HG03064 (cell line): ENCODE measurements around the gene KATNBL1.
A peak's percentile ranks its signal among the peaks of the same experiment; 100 is the strongest.

Source experiments
- ATAC-seq: cut with Tn5 transposase; IDR thresholded peaks from one replicate; pipeline ENCODE4 v1.9.1; 2021; ENCODE audit warnings: low read depth; ENCODE audit not compliant: unreplicated experiment

The KATNBL1 gene, protein sequence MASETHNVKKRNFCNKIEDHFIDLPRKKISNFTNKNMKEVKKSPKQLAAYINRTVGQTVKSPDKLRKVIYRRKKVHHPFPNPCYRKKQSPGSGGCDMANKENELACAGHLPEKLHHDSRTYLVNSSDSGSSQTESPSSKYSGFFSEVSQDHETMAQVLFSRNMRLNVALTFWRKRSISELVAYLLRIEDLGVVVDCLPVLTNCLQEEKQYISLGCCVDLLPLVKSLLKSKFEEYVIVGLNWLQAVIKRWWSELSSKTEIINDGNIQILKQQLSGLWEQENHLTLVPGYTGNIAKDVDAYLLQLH

DNA sequence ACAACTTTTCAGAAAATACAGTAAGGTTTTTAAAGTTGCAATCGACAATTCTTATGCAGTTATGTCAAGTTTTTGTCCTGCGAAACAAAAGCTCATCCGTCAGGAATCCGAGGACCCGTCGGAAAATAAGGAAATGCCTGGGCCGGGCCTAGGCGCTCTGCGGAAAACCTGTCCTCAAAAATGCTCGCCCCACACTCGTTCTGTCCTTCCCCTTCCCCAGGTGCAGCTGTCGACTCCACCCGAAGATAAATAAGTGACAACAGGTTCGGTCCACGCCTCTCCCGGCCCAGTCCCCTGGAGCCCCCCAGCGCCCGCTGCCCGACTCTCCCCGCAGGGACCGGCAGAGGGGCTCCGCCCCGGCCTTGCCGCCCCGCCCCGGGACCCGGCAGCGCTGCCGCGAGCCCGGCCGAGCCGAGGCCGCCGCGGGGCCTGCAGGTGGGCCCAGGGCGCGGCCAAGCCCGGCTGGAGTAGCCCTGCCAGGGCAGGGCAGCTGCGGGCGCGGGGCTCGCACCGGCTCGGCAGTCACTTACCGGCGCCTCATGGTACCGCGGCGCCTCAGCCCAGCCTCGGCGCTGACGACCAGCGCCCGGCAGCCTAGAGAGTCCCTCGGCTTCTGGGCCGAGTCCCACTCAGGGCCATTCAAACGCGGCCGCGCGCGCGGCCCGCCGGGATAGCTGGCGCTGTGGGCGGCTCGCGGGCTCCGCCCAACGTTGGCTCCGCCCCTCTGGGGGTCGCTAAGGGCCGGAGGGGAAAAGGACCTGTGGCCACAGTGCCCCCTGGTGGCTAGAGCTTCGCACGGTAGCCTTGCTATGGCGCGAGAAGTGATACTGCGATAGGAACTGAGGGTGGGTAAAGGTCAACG is at the start of gene KATNBL1:
KATNBL1 (minus strand) TSS at position 676 of the 862 bp plus-strand sequence. CDS start 46,420 bp downstream, outside the sequence.
- peak; percentile 97 for ATAC-seq

DNA sequence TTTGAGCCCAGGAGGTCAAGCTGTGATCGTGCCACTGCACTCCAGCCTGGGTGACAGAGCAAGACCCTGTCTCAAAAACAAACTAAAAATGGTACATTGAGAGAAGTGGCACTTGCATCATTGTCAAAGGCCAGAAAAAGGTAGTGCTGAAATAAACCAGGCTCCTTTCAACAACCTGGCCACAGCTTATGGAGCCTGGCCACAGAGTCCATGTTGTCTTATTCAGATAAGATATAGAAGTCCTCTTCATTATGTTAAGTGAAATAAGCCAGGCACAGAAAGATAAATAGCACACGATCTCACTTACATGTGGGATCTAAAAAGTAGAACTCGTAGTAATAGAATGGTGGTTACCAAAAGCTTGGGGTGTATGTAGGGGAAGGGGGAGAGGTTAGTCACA is 49.7 kb upstream of the KATNBL1 start:
- no peak for ATAC-seq

DNA sequence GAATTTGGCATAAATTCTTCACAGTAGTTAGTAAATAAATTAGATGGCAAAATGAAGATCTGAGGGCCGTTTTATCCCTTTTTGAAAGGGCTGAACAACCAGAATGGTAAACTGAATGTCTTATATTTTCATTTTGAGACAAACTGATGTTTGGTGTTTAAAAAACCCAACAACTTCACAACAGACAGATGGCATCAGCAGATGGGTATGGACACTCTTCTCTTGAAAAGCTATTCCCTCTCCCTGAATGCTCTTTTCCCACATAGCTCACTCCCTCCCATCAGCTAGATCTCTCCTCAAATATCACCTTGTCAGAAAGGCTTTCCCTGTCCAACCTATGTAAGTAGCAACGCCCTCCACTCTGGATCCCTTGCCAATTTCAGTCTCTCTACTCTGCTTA is 48.3 kb upstream of the KATNBL1 start:
- ATAC-seq: no peak

DNA sequence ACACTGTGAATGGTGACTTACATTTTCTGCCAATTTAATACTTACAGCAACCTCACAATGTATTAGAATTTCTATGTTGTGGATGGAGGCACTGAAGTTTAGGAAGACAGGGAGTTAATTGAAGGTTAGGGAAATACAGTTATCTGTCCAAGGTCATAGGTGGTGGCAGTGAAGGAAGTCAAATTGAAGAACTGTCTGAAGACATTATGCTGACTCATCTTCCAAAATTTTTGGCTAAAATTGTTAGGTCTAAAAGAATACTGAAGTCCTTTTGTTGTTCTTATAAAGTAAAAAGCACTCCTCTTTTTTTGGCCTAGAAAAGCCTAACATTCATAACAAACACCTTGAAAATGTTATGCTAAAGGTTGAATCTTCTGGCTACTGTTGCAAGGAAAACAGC is 42.6 kb upstream of the KATNBL1 start:
- ATAC-seq: no peak

DNA sequence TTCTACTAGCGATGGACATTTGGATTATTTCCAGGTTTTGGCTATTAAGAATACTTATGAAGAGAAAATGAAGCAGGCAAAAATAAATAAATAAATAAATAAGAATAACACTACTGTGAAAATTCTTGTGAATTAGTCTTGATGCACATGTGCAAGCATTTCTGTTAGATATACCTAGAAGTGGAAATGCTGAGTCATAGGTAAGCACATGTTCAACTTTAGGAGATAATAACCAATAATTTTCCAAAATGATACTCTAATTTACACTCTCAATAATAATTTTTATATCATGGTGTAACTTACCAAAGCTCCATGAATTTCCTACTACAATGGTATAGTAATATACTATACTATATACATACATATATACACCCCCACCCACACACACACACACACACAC is 38.3 kb upstream of the KATNBL1 start:
- ATAC-seq: no peak

DNA sequence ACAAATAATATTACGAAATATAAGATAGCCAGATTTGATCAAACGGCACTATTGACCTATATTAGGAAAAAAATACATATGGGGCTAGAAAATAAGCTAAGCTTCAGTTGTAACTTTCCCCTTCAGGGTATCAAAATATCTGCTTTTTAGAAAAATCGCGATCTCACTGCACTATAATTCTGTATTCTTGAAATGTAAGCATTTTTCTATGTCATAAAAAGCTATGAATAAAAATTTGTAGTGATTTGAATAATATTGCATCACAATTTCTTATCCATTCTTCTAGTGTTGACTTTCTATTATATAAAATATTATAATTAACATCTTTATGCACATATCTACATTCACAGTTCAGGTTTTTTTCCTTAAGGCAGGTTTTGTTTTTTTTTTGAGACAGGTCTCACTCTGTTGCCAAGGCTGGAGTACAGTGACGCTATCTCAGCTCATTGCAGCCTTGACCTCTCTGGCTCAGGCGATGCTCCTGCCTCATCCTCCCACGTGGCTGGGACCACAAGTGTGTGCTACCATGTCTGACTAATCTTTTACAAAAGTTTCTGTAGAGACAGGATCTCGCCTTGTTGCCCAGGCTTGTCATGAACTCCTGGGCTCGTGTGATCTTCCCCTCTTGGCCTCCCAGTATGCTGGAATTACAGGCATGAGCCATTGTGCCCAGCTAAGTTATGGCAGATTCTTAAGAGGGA is 36.5 kb upstream of the KATNBL1 start:
- no peak for ATAC-seq

DNA sequence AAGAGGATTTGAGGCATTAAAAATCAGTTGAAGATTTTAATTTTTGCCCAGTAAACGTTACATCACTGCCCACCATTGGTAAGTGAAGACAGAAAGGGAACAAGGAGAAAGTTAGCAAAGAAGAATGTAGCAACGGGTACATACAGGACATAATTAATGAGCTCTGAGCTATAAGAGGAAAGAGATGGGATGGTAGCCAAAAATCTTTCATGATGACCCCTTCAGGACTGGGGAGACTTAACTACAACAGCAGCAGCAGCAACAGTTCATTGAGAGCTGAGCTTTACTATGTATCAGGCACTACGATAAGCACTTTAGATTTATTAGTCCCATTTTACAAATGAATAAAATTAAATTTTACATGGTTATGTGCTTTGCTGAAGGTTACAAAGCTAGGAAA is 33.3 kb upstream of the KATNBL1 start:
- ATAC-seq: no peak

DNA sequence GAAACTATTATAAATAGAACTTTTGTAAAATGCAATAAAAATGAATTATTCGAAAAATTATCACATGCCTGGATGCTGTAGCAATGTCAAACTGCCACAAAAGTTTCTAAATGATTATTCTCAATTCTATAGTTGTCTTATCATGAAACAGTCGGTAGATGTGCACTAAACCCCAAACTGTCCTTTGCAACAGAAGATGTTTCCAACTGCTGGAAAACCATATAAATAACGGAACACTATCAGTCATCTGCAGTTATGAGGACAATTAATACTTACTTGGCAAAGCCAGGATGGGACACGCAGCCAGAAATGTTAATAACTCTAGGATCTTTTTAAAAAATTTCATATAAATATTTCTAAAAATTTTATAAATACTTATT is 32.4 kb upstream of the KATNBL1 start:
- no peak for ATAC-seq

DNA sequence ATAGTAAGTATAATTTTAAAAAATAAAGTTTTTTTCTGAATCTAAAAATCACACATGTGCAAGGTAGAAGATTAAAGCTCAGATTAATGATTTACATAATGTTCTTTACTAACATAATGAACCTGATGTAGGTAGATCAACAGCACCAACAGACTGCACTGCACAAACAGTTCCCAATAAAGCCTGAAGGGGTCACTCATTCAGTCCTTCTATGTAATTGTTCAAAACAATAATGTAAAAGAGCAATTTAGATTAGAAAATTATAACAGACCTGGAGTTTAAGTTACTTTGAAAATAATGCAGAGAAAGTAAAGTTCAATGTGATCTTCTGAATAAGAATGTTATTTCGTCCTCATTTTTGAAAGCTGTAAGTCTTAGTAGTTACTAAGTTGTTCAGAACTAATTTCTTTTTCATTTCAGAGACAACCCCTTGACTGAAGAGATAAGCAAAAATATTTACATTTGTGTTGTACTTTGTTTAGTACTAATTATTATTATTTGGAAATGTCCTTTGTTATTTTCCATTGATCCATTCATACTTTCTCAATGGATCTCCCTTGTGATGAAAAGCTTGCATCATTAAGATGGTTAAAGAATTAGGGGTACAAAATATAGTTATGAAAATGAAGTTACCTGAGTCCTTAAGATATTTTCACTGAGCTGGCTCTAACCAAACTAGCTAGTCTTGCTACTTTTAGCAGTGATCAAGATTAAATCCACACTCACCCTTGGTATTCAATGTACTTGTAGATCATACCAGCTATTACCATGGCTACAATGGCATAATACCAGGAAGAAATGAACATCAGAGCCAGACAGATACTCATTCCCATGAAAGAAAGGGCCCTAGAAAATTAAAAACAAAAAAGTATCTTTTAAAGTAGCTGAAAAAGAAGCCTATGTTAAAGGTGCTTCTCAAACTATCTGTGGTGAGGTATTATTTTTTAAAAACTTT is 31.8 kb upstream of the KATNBL1 start:
- no peak for ATAC-seq

DNA sequence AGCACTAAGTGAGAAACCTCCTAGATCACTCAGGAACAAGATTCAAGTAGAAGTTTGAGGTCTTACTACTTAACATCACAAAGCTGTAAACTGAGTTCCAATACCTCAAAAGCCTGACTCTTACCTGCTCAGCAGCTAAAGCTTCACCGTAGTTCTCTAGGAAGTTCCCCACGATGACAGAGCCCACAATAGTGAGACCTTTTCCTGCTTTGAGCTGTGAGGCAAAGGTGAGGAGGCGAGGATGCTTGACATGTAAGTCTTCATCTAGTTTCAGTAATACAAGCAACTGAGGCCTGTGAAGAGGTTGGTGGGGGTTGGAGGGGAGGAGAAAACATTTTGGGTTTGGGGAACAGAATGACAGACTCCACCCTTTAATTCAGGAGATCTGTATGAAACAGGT is 30.6 kb upstream of the KATNBL1 start:
- ATAC-seq: no peak

DNA sequence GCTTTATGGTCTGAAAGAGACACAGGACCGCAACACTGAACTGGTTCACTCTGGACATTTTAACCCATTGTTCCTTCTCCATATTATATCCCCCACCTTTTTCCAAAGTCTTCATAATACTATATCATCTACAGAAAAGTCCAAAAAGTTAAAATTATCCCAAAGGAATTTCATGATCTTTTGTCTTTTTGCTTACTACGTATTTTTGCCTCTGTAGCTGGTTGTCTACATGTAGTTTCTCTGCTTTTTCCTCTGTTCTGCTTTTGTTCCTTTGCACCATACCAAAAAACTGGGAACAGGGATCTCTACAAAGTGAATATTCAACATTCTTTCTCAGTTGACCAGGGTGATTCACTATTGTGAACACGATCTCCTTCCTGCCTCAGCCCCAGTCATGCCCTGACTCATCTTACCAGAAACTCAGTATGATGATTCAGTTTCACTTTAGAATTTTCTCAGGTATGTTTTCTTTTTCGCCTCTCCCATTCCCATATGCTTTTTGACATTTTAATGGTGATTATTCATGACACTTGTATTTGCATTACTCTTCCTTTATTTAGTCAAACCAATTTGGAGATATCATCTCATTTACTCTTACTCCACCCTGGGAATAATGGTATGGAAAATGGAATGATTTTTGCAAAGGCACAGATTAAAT is 29.4 kb upstream of the KATNBL1 start:
- ATAC-seq: no peak

DNA sequence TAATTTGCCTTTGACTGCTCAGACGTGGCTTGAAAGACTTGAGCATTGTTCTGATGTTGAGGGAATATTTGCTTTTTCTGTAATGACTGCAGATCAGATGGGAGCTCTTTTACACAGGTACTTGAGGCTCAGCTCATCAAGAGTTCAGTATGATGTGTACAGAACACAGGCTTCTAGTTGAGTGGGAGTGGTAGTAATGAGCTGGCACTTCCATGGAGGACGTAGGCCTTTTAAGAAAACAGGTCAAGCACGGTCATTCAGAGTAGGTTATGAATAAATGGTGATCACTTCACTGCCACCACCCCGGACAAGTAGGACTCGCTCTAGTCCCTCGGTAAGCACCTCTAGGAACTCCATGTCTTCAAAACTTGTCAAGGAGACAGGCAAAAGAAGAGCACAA is 23.7 kb upstream of the KATNBL1 start:
- no peak for ATAC-seq

DNA sequence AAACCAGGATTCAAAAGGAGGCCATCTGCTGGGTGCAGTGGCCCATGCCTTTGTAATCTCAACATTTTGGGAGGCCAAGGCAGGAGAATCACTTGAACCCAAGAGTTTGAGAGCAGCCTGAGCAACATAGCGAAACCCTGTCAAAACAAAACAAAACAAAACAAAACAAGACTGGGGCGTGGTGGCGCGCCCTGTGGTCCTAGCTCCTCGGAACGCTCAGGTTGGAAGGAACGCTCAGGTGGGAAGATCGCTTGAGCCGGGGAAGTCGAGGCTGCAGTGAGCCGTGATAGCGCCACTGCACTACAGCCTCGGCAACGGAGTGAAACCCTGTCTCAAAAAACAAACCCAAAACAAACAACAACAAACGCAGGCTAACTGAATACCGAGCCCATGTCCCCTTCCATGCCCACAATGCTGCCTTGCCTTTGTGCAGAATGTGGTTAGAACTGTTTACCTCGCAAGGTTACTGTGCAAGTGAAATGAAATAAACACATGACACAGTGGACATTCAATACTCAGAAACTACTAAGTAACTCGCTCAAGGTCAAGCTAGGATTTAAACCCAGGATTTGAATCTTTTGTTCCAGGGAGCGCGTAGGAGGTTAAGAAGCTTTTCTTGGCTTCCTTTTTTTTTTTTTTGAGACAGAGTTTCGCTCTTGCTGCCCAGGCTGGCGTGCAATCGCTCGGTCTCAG is 14.2 kb upstream of the KATNBL1 start:
- ATAC-seq: no peak

DNA sequence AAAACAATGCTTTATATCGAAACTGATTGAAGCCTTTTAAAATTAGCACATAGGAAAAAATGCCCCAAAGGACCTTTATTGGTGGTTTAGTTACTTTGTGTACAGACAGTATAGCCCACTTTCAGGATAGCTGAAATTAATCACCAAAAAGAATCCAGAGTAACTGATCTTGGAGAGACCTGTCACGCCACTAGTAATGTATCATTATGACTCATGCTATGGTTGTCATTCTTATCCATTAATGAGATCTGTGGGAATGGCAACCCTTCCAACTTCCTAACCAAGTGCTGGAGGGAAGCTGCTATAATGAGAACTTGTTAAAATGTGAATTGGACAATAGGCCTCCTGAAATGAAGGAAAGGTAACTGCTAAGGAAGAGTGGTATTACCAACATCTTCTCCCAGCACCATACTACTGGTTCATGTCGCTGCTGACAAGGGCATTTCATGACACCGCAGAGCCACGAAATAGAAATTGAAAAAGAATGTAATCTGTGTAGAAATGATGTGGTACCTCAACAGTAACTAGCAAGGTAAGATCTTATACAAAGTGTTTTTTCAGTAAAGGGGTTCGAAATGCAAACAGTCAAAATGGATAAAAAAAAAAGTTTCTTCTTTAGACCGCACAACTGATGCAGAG is 7.8 kb upstream of the KATNBL1 start:
- no peak for ATAC-seq

DNA sequence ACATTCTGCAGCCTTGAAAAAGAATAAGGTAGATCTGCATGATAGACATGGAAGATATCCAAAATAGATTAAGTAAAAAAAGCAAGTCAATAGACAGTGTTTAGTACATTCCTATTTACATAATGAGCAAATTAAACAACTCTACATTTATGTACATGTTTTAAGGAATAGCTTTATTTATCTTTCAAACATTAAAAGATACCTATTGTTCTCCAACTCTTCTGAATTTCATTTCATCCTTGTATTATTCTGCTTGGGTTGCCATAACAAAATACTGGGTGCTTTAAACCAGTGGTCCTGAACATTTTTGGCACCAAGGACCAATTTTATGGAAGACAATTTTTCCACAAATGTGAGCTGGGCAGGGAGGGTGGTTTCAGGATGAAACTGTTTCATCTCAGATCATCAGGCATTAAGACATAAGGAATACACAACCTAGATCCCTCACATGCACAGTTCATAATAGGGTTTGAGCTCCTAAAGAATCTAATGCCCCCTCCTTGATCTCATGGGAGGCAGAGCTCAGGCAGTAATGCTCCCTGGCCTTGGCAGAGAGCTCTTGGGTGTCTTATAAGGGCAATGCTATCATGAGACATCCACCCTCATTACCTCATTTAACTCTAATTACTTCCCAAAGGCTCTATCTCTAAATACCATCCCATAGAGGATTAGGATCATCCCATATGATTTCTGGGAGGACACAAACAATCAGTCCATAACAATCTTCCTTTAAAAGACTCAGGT is 6.8 kb upstream of the KATNBL1 start:
- no peak for ATAC-seq

DNA sequence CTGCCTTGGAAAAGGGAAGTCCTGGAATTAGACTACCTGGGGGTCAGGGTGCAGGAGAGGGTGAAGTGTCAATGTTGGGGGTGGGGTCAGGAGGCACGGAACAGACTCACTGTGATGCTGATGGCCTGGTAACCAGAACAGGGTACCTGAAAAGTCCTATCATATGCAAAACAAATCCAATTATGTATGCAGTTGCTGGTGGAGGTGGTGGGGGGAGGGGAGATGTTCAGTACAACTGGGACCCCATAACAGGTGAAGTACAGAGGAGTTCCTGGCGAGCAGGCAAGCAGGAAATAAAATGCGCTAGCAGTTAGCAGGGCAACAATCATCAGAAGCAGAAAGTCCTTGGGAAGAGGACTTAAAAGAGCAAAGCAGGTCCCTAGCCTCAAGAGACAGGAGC is 4.2 kb upstream of the KATNBL1 start:
- ATAC-seq: no peak

DNA sequence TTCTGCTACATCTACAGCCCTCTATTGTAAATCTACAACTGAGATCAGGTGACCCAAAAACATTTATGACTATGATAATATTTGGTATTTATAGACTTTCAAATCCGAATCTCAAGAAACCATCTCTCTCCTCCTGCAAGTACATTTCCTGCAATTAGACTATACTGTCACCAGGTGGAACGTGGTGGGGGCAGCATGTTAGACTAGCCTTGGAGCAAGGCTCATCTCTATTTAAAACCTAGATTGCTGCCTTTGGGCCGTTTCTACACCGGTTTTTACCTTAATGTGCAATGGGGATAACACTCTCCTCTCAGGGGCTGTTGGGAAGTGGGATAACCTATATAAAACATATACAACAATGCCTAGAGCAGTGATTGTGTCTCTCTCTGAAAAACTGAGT is 3.8 kb upstream of the KATNBL1 start:
- ATAC-seq: no peak

DNA sequence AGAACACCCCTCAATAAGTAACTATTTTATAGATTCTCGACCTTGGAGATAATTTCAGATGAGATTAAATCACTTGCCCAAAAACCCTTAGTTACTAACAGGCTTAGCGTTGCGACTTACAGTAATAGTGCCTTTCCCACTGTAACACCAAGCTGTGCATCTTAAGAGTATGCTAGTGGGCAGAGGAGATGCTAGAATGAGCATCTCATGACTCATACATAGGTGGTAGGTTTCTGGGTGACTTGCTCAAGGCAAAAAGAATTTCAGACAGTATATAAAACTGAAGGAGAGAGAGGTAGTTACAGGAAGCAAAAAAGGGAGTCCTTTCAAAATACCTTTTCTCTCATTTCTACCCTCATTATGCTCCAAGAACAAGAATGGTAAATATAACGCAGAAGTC is 3.9 kb downstream of the KATNBL1 start:
- no peak for ATAC-seq
